Measurements from ENCODE around the gene GALNS. TPM values are rescaled to one million over a fixed set of nuclear protein-coding genes. Genes with fewer than 3 reads are reported as not detected.

Gene GALNS
- total and polyA plus RNA-seq, 2 of the 13 experiments (the other 11 are each of a cell fraction or from before 2014, with no cell fraction given): 9.2 to 9.8 TPM

DNA sequence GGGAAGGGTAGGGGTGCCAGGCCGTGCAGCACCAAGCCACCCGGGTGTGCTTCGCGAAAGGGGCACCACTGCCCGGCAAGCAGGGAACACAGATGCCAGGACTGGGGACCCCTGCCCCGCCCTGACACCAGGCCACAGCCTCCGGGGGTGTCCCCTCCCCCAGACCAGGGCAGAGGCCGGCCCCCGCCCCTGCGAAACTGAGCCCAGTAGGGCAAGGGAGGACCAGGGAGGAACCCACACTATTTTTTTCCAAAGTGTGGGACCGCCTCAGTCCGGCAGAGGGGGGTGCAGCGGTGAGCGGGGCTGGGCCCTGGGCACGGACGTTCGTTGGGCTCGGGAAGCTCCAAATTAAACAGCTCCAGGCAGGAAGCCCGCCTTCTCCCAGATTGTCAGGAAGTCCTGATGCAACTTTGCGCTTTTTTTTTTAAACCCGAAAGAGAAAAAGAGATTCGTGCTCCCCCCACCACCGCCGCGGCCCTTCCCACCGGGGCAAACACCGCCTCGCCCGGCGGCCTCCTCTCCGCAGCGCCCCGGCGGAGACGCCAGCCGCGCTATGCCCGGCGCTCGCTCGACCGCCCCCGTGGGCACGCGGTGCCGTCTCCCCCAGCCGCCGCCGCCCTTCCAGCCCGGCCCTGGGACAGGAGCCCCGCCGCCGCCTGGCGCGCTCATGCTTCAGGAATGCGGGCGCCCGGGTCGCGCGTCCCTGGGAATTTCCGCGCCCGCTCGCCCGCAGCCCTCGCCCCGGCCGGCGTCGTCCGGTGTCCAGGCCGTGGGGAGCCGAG is 72.5 kb downstream of the GALNS start:
- intact Hi-C loops (cut with micrococcal nuclease; ENCODE audit: unreplicated experiment): loop anchor here (1.0 to 2.0 kb wide), 2 partner anchors 13 kb away; no protein-coding TSS in a partner anchor
- DNase-seq (ENCODE audit: low spot score) (peak; percentile 75), ATAC-seq (peak; percentile 64), FAIRE-seq (peak; percentile 34)
- Histone ChIP-seq H3K9me3 (ENCODE audit: low read length) (no peaks in the 10 kb centered on the region), H2AFZ (ENCODE audit: low read length) (no peak overlapping the region), H3K27ac (ENCODE audit: extremely low read length, insufficient read depth, low read length) (peak overlapping the region; percentile 70), H4K20me1 (ENCODE audit: insufficient read depth, low read length) (peaks cover 28% of the 10 kb centered on the region), H3K36me3 (replicated peaks in 1 of 2; ENCODE audit: control insufficient read depth in 1 of 2, insufficient read depth in 2 of 2, low read length in 2 of 2) (0 out of 5 replicates have a peak, but pooled peaks cover 0 to 2% of the 10 kb centered on the region in 2 experiments), H3K4me1 (ENCODE audit: insufficient read depth, low read length) (peaks cover 76% of the 10 kb centered on the region), H3K9ac (ENCODE audit: insufficient read depth, low read depth, low read length) (peak overlapping the region; percentile 82), H3K27me3 (ENCODE audit: control insufficient read depth in 1 of 2, insufficient read depth in 2 of 2, low read length in 2 of 2) (no peaks in the 10 kb centered on the region; a peak in 1 of 5 replicates), H3K79me2 (ENCODE audit: insufficient read depth, low read length) (peaks cover 51% of the 10 kb centered on the region), H3K4me3 (replicated peaks in 1 of 3; ENCODE audit: insufficient read depth in 1 of 3, low read depth in 2 of 3, low read length in 3 of 3) (peak overlapping the region; percentile 73 to 87 (median 85)), H3K4me2 (ENCODE audit: low read depth, low read length) (peak overlapping the region; percentile 97)
- in situ Hi-C loops (cut with HindIII; ENCODE audit: extremely low pct_ligation_motif_present, low pct_unique_long_range_greater_than_20kb): no loop called here
- CTCF ChIA-PET (ENCODE audit: low intra/inter-chr PET ratio, low total read pairs): interaction anchor here (0.7 to 2.9 kb wide), 5 partner anchors 20 to 41 kb away, joined by 3 to 10 read pairs (median 4); partner anchors contain the start of gene APRT
- 3% methylated on average over 13 of the region's 74 CpGs for WGBS (ENCODE audit: low lambda C conversion rate)
- BruUV-seq (replicated peaks): TSS peak; percentile 65
- POLR2A ChIA-PET: interaction anchor here (0.6 to 5.4 kb wide), 16 partner anchors 9 to 416 kb away, joined by 3 to 36 read pairs (median 4); partner anchors contain the start of genes APRT, MVD and SLC22A31
- TF ChIP-seq XRCC5 (optimal IDR thresholded peaks at IDR 0.05; ENCODE audit: low read length): peak; percentile 12
- peak in 1 of 2 experiments; percentile 22; a peak in 1 of 4 replicates for TF ChIP-seq KLF16 (CRISPR knock-in tag; IDR thresholded peaks at IDR 0.05)
- peak; percentile 81; the same call in 1 of the 2 replicates for TF ChIP-seq IRX3 (CRISPR knock-in tag; IDR thresholded peaks at IDR 0.05; ENCODE audit: borderline replicate concordance, low read depth)
- TF ChIP-seq ZKSCAN1 (IDR thresholded peaks at IDR 0.05; ENCODE audit: low read length): peak; percentile 6; the same call in 1 of the 2 replicates
- no peak for TF ChIP-seq RAD51 (IDR thresholded peaks at IDR 0.05; ENCODE audit: borderline replicate concordance)
- peak; percentile 19; the same call in 1 of the 2 replicates for TF ChIP-seq THAP11 (CRISPR knock-in tag; IDR thresholded peaks at IDR 0.05)
- TF ChIP-seq ZBTB49 (CRISPR knock-in tag; IDR thresholded peaks at IDR 0.05; ENCODE audit: borderline replicate concordance): no peak
- TF ChIP-seq KIAA2018 (CRISPR knock-in tag; IDR thresholded peaks at IDR 0.05; ENCODE audit: borderline replicate concordance): no peak
- no peak for TF ChIP-seq HMG20A (CRISPR knock-in tag; IDR thresholded peaks at IDR 0.05; ENCODE audit: borderline replicate concordance)
- TF ChIP-seq PREB (CRISPR knock-in tag; IDR thresholded peaks at IDR 0.05): no peak
- peak; percentile 37; the same call in 1 of the 2 replicates for TF ChIP-seq POLR2G (IDR thresholded peaks at IDR 0.05; ENCODE audit: low read depth, low read length)
